ENCODE results near the gene XXYLT1. TPM values are rescaled to one million over a fixed set of nuclear protein-coding genes. Genes with fewer than 3 reads are reported as not detected.

XXYLT1 gene
- total and polyA plus RNA-seq, 2 of the 4 experiments (the other 2 are of a cell fraction) = 14.7 to 18.1 TPM

DNA sequence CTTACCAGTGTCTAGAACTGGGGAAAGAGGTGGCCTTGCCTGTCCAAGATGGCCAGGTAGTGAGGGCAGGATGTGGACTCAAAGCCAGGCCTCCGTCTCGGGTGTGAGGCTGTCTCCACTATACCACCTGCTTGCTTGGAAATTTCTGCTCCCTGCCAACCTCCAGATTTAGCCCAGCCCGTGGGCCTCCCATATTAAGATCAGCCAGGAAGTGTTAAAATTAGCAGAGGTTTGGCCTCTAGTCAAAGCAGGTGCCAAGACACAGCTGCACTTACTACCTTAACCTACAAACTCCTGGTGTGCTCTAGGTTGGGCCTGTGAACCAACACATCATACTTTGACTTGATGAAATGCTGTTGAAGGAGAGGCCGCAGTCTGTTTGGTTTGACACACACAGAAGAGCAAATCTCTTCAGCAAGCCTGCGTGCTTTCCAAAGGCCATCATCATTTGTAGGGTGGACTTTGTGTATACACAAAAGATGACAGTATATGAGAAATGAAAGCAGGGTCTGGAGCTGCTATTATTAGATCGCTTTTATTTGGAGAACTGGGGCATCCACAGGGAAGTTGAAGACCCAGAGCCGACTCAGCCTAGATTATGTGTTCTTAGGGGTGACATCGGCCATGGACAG lies 206.5 kb downstream of the XXYLT1 start:
- no peak for TF ChIP-seq MAFK (IDR thresholded peaks at IDR 0.05; ENCODE audit: low read depth, low read length)
- TF ChIP-seq, protein P1, sequence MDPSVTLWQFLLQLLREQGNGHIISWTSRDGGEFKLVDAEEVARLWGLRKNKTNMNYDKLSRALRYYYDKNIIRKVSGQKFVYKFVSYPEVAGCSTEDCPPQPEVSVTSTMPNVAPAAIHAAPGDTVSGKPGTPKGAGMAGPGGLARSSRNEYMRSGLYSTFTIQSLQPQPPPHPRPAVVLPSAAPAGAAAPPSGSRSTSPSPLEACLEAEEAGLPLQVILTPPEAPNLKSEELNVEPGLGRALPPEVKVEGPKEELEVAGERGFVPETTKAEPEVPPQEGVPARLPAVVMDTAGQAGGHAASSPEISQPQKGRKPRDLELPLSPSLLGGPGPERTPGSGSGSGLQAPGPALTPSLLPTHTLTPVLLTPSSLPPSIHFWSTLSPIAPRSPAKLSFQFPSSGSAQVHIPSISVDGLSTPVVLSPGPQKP (IDR thresholded peaks at IDR 0.05; ENCODE audit: borderline replicate concordance, low read depth, low read length) = no peak
- TF ChIP-seq RFX5 (IDR thresholded peaks at IDR 0.05; ENCODE audit: low read depth, low read length) = no peak
- TF ChIP-seq RAD21 (IDR thresholded peaks at IDR 0.05; ENCODE audit: low read length) = no peak
- no peak for TF ChIP-seq BHLHE40 (IDR thresholded peaks at IDR 0.05; ENCODE audit: low read depth, low read length)
- TF ChIP-seq MXI1 (IDR thresholded peaks at IDR 0.05; ENCODE audit: borderline replicate concordance, low read depth, low read length) = no peak
- no peak for TF ChIP-seq NFE2L2 (IDR thresholded peaks at IDR 0.05; ENCODE audit: low read depth, low read length)
- TF ChIP-seq CEBPB (IDR thresholded peaks at IDR 0.05; ENCODE audit: low read depth, low read length) = no peak
- no peak for TF ChIP-seq RCOR1 (IDR thresholded peaks at IDR 0.05; ENCODE audit: insufficient replicate concordance, low read length)
- no peak for TF ChIP-seq POLR2A (IDR thresholded peaks at IDR 0.05; ENCODE audit: low read depth, low read length)
- TF ChIP-seq SMC3 (IDR thresholded peaks at IDR 0.05; ENCODE audit: low read depth, low read length) = no peak
- no peak for TF ChIP-seq MAZ (IDR thresholded peaks at IDR 0.05; ENCODE audit: borderline replicate concordance, low read depth, low read length)
- TF ChIP-seq, protein P2, sequence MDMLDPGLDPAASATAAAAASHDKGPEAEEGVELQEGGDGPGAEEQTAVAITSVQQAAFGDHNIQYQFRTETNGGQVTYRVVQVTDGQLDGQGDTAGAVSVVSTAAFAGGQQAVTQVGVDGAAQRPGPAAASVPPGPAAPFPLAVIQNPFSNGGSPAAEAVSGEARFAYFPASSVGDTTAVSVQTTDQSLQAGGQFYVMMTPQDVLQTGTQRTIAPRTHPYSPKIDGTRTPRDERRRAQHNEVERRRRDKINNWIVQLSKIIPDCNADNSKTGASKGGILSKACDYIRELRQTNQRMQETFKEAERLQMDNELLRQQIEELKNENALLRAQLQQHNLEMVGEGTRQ (IDR thresholded peaks at IDR 0.05; ENCODE audit: low read depth, low read length) = no peak
- TF ChIP-seq FOS (IDR thresholded peaks at IDR 0.05; ENCODE audit: low read depth, low read length) = no peak
- TF ChIP-seq CHD1 (IDR thresholded peaks at IDR 0.05; ENCODE audit: low read depth, low read length) = no peak
- TF ChIP-seq, protein P3, sequence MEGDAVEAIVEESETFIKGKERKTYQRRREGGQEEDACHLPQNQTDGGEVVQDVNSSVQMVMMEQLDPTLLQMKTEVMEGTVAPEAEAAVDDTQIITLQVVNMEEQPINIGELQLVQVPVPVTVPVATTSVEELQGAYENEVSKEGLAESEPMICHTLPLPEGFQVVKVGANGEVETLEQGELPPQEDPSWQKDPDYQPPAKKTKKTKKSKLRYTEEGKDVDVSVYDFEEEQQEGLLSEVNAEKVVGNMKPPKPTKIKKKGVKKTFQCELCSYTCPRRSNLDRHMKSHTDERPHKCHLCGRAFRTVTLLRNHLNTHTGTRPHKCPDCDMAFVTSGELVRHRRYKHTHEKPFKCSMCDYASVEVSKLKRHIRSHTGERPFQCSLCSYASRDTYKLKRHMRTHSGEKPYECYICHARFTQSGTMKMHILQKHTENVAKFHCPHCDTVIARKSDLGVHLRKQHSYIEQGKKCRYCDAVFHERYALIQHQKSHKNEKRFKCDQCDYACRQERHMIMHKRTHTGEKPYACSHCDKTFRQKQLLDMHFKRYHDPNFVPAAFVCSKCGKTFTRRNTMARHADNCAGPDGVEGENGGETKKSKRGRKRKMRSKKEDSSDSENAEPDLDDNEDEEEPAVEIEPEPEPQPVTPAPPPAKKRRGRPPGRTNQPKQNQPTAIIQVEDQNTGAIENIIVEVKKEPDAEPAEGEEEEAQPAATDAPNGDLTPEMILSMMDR (conservative IDR thresholded peaks at IDR 0.05; ENCODE audit: low read depth, low read length) = no peak
- peak; percentile 51 for DNase-seq
- Histone ChIP-seq H4K5ac (ENCODE audit: low read depth, low read length) (no peak overlapping the region), H2AFZ (replicated peaks; ENCODE audit: low read length, poor library complexity) (peak overlapping the region; percentile 16), H3K56ac (ENCODE audit: extremely low read depth, insufficient read depth, low read length) (no peak overlapping the region), H4K91ac (ENCODE audit: insufficient read depth, low read depth, low read length) (no peak overlapping the region), H2AK9ac (replicated peaks; ENCODE audit: low read depth, low read length, poor library complexity) (no peak overlapping the region), H3K9me1 (ENCODE audit: insufficient read depth, low read length) (no peaks in the 10 kb centered on the region), H3K23ac (ENCODE audit: low read depth, low read length) (no peak overlapping the region), H2BK120ac (ENCODE audit: low read depth, low read length) (no peak overlapping the region), H3K18ac (ENCODE audit: low read depth, low read length) (no peak overlapping the region), H2AK5ac (ENCODE audit: low read depth, low read length) (no peak overlapping the region), H3K14ac (replicated peaks; ENCODE audit: low read depth, low read length) (no peak overlapping the region), H3K4me2 (ENCODE audit: low read depth, low read length) (no peak overlapping the region; the same call in 1 of the 2 replicates), H4K20me1 (ENCODE audit: insufficient read depth, low read length) (no peaks in the 10 kb centered on the region), H3K27me3 (ENCODE audit: control insufficient read depth, insufficient read depth, low read length) (peaks cover 4% of the 10 kb centered on the region; the same call in 1 of the 2 replicates), H3K4me3 (ENCODE audit: insufficient read depth, low read depth, low read length) (no peak overlapping the region), H3K9ac (ENCODE audit: low read depth, low read length) (no peak overlapping the region), H3K4me1 (ENCODE audit: control insufficient read depth, insufficient read depth, low read length) (0 out of 2 replicates have a peak, but pooled peaks cover 2% of the 10 kb centered on the region), H3K27ac (ENCODE audit: insufficient read depth, low read length) (no peak overlapping the region), H2BK20ac (ENCODE audit: low read depth, low read length) (no peak overlapping the region), H3K4ac (ENCODE audit: low read depth, low read length) (no peak overlapping the region), H2BK5ac (ENCODE audit: low read depth, low read length, poor library complexity, severe bottlenecking) (no peak overlapping the region), H4K8ac (ENCODE audit: low read depth in 2 of 2, low read length in 2 of 2) (no peak overlapping the region), H3K9me3 (ENCODE audit: control insufficient read depth, insufficient read depth, low read length) (no peaks in the 10 kb centered on the region), H2BK15ac (ENCODE audit: low read depth, low read length) (no peak overlapping the region), H3K36me3 (ENCODE audit: control insufficient read depth, insufficient read depth, low read length) (peaks cover 6% of the 10 kb centered on the region; the same call in 1 of the 2 replicates), H3K79me1 (ENCODE audit: low read depth in 1 of 2, low read length in 2 of 2) (no peaks in the 10 kb centered on the region)
- intact Hi-C loops (cut with micrococcal nuclease) (no loop called here), dilution Hi-C loops (cut with HindIII; ENCODE audit: low sequenced_read_pairs, unreplicated experiment) (no loop called here), in situ Hi-C loops (cut with MboI; ENCODE audit: low sequenced_read_pairs) (no loop called here)
- no TSS peak for BruUV-seq (replicated peaks)
- ChIA-PET POLR2A (ENCODE audit: unreplicated experiment) (no interaction called here), CTCF (interaction anchor here (1.5 kb wide), 1 partner anchor 382 kb away, joined by 3 read pairs; no protein-coding TSS in a partner anchor)
- peak; percentile 61 for ATAC-seq (ENCODE audit: low read depth)
- 7% methylated on average over 2 of the region's 8 CpGs; no CpG with 5 or more reads in 1 of the 2 experiments for WGBS, 2 experiments (ENCODE audit: extremely low coverage in 2 of 2, insufficient read length in 1 of 2)

Data from IMR-90 (cell line).